Body of pancreas (tissue), 4 donors: ENCODE measurements around the gene SCN2B.

Source experiments
- POLR2A ChIP-seq, 3 donors: fragments of 450-650 bp; IDR thresholded peaks; one replicate each; pipeline ENCODE4 v1.6.1; 2016; ENCODE audit warnings: antibody characterized with exemption in 3 of 3, mild to moderate bottlenecking in 2 of 3
- TF ChIP-seq, protein P1 (sequence below), 7 experiments: fragments of 450-650 bp in 4 of 7; fragments of 200-600 bp in 3 of 7; sonication (generic) in 3 of 7; IDR thresholded peaks; one replicate each; pipeline ENCODE4 v1.5.1; 2016 to 2019; ENCODE audit warnings: antibody characterized with exemption in 7 of 7

DNA sequence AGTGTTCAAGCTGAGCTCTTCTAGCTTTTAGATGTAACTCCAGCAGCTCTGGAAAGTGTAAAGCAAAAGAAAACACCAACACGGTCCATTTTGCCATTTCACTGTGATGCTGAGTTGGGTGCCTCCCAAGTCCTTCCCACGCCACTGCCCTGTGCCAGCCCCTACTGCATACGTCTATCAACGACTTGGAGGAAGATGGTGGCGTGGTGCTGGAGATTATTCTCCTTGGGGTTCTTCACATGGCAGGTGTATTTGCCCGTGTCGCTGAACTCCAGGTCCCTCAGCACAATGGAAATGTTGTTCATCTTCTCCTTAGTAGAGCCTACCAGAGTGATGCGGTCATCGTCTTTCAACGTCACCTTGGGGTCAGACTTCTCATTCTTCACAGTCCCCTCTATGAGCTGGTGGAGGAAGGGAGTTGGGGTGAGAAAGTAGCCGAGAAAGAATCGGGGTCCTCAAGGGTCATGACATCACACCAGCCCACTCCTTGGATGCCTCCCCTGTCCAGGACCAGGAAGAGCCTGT lies 32.7 kb downstream of the SCN2B start:
- TF ChIP-seq POLR2A (IDR thresholded peaks at IDR 0.05): no peak
- TF ChIP-seq, protein P1, sequence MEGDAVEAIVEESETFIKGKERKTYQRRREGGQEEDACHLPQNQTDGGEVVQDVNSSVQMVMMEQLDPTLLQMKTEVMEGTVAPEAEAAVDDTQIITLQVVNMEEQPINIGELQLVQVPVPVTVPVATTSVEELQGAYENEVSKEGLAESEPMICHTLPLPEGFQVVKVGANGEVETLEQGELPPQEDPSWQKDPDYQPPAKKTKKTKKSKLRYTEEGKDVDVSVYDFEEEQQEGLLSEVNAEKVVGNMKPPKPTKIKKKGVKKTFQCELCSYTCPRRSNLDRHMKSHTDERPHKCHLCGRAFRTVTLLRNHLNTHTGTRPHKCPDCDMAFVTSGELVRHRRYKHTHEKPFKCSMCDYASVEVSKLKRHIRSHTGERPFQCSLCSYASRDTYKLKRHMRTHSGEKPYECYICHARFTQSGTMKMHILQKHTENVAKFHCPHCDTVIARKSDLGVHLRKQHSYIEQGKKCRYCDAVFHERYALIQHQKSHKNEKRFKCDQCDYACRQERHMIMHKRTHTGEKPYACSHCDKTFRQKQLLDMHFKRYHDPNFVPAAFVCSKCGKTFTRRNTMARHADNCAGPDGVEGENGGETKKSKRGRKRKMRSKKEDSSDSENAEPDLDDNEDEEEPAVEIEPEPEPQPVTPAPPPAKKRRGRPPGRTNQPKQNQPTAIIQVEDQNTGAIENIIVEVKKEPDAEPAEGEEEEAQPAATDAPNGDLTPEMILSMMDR (IDR thresholded peaks at IDR 0.05): no peak
